DMS153 (cell line): ENCODE data around the gene MGAT4B.

ENCODE experiments used
- DNase-seq: peaks from one replicate; lab custom pipeline; 2025; lab: John Stamatoyannopoulos, UW

MGAT4B gene

GRCh38 chr5:179805529-179806249 is 977 bp downstream of the MGAT4B start:
- no peak for DNase-seq

GRCh38 chr5:179805070-179805528 is 1.6 kb downstream of the MGAT4B start:
- no peak for DNase-seq

- DNase-seq, result no peak
Observed at GRCh38 chr5:179804555-179804947, 2.1 kb downstream of the MGAT4B start.

- no peak for DNase-seq
Observed at GRCh38 chr5:179803651-179804554, 2.8 kb downstream of the MGAT4B start.

DNA sequence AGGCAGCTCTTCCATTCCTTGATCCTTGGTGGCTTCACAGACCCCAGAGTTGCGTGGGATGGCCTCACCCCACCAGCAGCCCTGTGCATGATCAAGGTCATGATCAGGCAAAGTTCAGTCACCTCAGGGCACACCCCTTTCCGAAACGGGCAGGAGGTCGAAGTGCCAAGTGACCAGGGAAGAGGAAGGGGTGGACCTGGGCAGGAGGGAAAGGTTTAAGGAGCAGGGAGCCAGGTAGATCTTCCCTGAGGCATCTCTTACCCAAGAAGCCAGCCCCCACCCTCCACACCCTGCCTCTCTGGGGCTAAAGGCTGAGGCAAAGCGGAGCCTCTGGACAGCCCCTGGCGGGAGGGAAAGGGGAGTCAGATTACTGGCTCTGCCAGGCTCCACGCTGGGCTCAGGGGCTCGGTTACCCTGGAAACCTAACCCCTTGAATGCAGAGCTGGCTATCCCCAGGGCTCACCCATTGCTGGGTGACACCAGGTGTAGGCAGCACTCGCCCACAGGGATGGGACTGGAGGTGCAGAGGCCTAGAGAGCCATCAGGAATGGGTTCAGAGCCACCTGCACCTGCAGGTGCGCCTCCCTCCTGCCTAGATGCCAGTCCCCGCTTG is 3.6 kb downstream of the MGAT4B start:
- peak; percentile 14 for DNase-seq

GRCh38 chr5:179802207-179802883 is 4.3 kb downstream of the MGAT4B start:
- no peak for DNase-seq

DNA sequence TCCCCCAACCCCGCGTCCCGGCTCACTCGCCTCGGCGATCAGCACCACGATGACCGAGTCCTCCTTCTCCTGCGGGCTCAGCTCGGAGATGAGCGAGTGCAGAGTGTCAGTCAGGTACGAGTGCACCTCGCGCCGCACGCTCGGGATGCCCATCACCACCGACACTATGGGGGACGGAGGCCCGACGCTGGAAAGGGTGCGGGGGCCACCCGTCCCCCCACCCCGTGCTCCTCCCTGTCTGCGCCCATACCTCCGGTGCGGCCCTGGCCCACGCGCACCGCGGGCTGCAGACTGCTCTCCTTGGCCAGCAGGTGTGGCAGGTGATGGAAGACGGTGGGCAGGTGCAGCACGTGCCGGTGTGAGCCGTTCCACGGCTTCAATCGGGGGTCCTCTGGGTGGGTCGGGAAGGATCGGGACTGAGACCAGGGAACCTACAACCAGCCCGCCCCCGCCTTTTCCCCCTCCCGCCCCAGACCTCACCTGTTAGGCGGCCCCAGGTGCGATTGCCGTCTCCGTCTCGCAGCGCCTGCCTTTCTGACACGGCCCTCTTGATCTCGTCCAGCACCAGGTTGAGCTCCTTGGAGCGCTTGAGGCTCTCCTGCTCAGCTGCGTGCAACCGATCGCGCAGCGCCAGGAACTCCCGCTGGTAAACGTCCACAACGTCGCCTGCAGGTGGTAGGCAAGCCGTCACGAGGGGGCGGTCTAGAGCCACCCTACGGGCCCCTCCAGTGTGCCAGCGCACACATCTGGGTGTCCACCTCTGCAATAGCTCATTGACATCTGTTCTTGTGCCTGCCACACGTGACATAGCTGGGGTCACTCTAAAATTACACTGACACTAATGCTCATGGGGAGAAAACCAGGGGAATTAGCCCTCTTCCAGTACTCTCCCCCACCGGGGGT is 5.1 kb downstream of the MGAT4B start:
- DNase-seq, result no peak

- no peak for DNase-seq
Observed at GRCh38 chr5:179800696-179801201, 5.9 kb downstream of the MGAT4B start.

DNA sequence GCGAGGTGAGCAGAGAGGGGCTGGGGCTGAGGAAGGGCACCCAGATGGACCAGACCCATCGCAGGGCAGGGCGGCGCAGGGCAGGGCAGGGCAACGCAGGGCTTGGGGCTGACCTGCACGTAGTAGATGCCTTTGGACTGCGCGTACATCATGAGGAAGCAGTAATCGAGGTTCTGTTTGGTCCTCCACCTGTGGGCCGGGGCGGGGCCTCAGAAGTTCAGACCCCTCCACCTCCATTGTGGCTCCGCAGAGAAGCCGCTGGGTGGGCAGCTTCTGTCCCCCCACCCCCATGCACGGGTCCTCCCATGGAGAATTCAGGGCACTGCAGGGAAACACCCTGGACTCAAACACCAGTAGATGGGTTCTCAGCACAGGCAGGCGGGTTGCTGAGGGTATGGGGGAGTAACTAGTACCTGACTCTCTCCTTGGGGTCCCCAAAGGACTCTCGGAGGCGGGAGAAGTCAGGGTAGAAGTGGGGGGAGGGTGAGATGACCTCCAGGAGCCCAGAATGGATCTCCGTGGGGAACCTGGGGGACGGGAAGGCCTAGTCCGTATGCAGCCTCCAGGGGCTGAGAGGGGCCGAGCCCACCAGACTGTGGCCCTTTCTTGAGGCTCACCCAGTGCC is 6.5 kb downstream of the MGAT4B start:
- DNase-seq, result no peak

DNA sequence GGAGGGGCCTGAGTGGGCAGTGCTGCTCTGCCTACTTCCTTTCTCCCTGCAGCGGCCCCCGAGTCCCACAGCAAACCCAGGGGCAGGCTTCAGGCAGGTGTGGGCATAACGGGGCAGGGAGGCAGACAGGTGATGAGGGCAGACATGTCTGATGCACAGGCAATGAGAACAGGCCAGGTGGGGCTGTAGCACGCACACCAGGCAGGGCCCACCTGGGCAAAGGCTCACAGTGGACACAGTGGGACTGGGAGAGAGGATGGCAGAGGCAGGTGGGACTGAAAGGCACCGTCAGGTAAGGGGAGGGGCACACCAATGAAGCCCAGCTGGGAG is 7.1 kb downstream of the MGAT4B start:
- DNase-seq, result no peak

DNA sequence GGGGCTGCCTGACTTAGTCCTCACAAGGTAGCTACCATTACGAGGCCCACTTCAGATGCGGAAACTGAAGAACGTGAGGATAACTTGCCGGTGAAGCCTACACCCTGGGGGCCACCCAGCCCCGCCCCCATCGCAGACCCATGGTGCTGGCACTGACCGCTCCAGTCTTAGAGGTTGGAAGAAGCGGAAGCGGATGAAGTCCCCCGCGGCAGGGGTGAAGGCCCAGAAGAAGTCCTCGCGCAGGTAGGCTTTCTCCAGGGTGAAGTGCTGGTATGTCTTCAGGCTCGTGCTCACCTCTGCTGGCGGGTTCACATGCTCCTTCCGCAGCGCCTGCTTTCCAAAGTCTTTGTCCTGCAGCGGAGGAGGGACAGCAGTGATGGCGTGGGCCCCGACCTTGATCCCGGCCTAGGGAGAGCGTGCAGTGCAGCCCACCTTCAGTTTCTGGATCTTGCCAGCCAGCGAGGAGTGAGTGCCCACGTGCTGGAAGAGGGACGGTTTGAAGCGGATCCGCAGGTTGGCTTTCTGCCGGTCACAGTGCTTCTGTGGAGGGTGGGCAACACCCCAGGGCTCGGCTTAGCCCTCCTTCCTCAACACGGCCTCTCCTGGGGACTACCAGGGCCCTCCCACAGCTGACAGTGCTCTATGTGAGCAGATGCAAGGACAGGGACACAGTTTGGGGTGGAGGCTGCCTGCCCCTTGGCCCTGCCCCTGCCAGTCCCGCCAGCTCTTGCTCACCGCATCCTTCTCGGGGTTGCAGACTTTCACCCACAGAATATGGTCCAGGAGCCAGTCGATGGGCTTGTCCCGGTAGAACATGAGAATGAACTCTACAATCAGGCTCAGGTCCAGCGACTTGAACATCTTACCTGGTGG is 7.7 kb downstream of the MGAT4B start:
- no peak for DNase-seq

GRCh38 chr5:179798144-179798770 is 8.4 kb downstream of the MGAT4B start:
- no peak for DNase-seq

DNA sequence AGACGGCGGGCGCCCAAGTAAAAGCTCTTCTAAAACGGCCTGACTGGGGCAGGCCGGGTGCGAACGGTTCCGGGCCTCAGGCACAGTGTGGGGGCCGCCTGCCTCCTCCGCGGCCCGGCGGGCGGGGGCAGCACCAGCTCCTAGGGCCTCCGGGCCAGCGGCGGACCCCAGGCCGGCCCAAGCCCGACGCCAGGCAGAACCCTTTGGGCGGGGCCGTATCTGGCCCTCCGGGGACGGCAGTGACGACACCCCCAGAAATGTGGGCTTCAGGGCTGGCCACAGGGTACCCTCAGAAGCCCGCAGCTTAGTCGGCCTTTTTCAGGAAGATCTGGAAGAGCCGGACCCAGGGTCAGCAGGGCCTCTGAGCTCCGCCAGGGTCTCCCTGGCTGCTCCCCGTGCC is 8.9 kb downstream of the MGAT4B start:
- DNase-seq, result no peak

DNA sequence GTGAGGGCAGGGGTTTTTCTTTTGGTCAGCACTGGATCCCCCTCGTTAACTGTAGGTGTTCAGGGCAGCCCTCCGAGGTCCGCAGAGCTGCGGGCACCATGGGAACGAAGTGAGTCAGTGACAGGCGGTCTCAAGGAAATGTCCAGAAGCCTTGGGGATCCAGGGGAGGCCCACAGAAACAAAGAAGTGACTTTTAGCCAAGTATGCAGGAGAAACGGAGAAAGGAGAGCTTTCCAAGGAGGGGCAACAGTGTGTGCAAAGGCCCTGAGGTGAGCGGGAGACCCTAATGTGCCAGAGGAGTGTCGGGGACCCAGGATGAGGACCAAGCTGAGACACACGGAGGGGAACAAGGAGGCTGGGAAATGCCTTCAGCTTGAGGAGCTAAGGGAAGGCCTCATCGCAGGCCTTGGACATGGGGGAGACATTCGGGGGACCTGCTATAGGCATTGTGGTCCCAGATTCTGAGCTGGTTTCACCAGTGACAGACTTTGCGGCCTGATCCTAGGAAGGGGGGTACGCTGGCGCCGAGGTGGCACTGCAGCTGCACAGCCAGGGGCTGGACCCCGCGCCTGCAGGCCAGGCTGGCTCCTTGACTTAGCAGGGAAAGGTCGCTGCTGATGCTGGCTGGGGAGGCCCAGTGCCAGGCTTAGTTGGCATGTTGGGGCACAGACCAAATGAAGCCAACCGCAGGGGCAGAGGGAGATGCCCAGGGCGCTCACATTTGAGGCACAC is 9.6 kb downstream of the MGAT4B start:
- no peak for DNase-seq

GRCh38 chr5:179795863-179796833 is 10.5 kb downstream of the MGAT4B start:
- DNase-seq, result peak; percentile 45

- DNase-seq, result peak; percentile 37
Observed at GRCh38 chr5:179795049-179795862, 11.4 kb downstream of the MGAT4B start.
